Prostate gland (tissue), 2 donors: ENCODE data around the gene WDFY4.

Experiments
- POLR2A ChIP-seq: fragments of 450-650 bp; IDR thresholded peaks from one replicate; pipeline ENCODE4 v1.6.1; 2016; ENCODE audit warnings: antibody characterized with exemption, mild to moderate bottlenecking
- POLR2AphosphoS5 ChIP-seq: sonication (generic); formaldehyde crosslinking; IDR thresholded peaks from one replicate; pipeline ENCODE4 v1.6.1; 2017; ENCODE audit warnings: antibody characterized with exemption
- TF ChIP-seq, protein P1 (sequence below), 4 experiments: fragments of 200-600 bp in 2 of 4; fragments of 450-650 bp in 2 of 4; sonication (generic) in 2 of 4; IDR thresholded peaks; 1 replicate in 3 of 4; 2 replicates in 1 of 4; pipeline ENCODE4 v1.5.1; 2016 to 2019; ENCODE audit warnings: antibody characterized with exemption in 4 of 4, mild to moderate bottlenecking in 2 of 4, moderate library complexity in 2 of 4

GRCh38 chr10:48890888-48891850, 206.5 kb downstream of the WDFY4 start:
- no peak for TF ChIP-seq POLR2A
- TF ChIP-seq, protein P1, sequence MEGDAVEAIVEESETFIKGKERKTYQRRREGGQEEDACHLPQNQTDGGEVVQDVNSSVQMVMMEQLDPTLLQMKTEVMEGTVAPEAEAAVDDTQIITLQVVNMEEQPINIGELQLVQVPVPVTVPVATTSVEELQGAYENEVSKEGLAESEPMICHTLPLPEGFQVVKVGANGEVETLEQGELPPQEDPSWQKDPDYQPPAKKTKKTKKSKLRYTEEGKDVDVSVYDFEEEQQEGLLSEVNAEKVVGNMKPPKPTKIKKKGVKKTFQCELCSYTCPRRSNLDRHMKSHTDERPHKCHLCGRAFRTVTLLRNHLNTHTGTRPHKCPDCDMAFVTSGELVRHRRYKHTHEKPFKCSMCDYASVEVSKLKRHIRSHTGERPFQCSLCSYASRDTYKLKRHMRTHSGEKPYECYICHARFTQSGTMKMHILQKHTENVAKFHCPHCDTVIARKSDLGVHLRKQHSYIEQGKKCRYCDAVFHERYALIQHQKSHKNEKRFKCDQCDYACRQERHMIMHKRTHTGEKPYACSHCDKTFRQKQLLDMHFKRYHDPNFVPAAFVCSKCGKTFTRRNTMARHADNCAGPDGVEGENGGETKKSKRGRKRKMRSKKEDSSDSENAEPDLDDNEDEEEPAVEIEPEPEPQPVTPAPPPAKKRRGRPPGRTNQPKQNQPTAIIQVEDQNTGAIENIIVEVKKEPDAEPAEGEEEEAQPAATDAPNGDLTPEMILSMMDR (IDR thresholded peaks at IDR 0.05): no peak
- TF ChIP-seq POLR2AphosphoS5: no peak
